Measurements from ENCODE around the gene SLC16A11.

SLC16A11 gene

GRCh38 chr17:7004398-7005253, 39.3 kb downstream of the SLC16A11 start:
- TF ChIP-seq, protein P1, sequence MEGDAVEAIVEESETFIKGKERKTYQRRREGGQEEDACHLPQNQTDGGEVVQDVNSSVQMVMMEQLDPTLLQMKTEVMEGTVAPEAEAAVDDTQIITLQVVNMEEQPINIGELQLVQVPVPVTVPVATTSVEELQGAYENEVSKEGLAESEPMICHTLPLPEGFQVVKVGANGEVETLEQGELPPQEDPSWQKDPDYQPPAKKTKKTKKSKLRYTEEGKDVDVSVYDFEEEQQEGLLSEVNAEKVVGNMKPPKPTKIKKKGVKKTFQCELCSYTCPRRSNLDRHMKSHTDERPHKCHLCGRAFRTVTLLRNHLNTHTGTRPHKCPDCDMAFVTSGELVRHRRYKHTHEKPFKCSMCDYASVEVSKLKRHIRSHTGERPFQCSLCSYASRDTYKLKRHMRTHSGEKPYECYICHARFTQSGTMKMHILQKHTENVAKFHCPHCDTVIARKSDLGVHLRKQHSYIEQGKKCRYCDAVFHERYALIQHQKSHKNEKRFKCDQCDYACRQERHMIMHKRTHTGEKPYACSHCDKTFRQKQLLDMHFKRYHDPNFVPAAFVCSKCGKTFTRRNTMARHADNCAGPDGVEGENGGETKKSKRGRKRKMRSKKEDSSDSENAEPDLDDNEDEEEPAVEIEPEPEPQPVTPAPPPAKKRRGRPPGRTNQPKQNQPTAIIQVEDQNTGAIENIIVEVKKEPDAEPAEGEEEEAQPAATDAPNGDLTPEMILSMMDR (conservative IDR thresholded peaks at IDR 0.05; ENCODE audit: low read depth) = peak; percentile 69
- 0 out of 2 replicates have a peak overlapping the region, but pooled peaks have one; percentile 19 for H3K27ac ChIP-seq
- ChIA-PET POLR2A (ENCODE audit: low non-redundant PET) (no interaction called here), CTCF (interaction anchor here (0.6 to 5.2 kb wide), 11 partner anchors 8 to 338 kb away, joined by 3 to 49 read pairs (median 4); partner anchors contain the start of genes ALOX12 and SLC16A13)
- DNase-seq (ENCODE audit: low spot score) = no peak

GRCh38 chr17:7003745-7004144, 40.1 kb downstream of the SLC16A11 start:
- DNase-seq (ENCODE audit: low spot score) = no peak
- TF ChIP-seq, protein P1 (conservative IDR thresholded peaks at IDR 0.05; ENCODE audit: low read depth) = no peak
- POLR2A ChIA-PET (ENCODE audit: low non-redundant PET) = no interaction called here
- CTCF ChIA-PET = interaction anchor here (0.7 to 5.2 kb wide), 8 partner anchors 9 to 337 kb away, joined by 3 to 49 read pairs (median 6); partner anchors contain the start of gene SLC16A13
- H3K27ac ChIP-seq = no peak overlapping the region

DNA sequence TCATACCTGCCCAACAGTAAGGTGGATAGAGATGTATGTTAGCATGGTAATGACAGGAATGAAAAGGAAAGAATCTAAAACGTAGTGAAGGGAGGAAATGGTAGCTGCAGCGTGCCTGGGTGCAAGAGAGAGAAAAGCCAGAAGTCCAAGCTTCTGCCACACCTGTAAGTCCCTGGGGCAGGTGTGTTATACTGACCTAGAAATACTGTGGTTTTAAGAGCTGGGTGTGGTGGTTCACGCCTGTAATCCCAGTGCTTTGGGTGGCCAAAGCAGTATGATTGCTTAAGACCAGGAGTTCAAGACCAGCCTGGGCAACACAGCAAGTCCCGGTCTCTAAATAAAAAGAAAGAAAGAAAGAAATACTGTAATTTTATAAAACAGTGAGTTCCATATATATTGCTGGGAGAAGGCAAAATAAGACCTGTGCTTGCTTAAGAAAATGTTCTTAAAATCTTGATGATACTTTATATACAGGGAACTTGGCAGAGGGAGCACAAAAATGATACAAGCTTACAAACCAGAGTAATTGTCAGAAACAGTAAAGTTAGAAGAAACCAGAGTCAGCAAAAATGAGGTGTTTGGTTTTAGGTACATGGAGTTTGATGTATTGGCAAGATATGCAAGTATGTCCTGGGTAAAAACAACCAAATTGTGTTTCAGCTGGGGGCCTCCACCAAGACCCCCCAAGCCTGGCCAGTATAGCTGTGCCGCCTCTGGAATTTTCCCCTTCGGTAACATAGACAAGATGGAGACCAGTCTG, 41.4 kb downstream of the SLC16A11 start:
- no peak for DNase-seq (ENCODE audit: low spot score)
- POLR2A ChIA-PET (ENCODE audit: low non-redundant PET) = no interaction called here
- TF ChIP-seq, protein P1 (conservative IDR thresholded peaks at IDR 0.05; ENCODE audit: low read depth) = no peak
- CTCF ChIA-PET = interaction anchor here (0.5 to 5.2 kb wide), 8 partner anchors 44 to 365 kb away, joined by 3 to 49 read pairs (median 4); no protein-coding TSS in a partner anchor
- H3K27ac ChIP-seq = no peak overlapping the region

DNA sequence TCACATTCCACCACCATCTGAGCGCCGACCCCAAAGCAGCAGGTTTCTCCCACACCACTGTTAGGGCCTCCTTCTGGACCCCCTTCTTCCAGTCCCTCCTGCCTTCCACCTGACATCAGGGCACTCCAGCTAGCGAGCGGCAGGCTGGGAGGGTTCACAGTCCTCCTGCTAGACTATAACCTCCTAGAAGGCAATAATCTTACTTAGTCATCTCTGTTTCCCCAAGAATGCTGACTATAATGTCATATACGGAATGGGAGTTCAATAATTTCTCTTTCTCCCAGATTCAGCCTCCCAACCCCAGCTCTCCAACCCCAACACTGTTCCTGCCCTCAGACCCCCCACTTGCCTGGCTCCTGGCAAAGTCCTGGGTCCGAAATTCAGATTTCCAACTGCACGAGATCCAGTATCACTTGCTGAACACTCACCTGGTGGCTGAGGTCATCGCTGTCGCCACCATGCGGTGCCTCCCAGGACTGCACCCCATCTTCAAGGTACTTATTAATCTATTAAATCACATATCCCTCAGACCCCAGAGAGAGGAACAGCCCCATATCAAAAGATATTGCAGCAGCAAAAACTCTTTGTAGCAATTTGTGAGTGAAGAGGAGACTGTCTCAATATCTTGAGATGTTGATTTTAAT, 42.5 kb downstream of the SLC16A11 start:
- DNase-seq (ENCODE audit: low spot score) = no peak
- ChIA-PET CTCF (interaction anchor here (0.7 to 1.6 kb wide), 2 partner anchors 72 to 1946 kb away, joined by 3 to 4 read pairs; no protein-coding TSS in a partner anchor), POLR2A (ENCODE audit: low non-redundant PET) (no interaction called here)
- H3K27ac ChIP-seq = no peak overlapping the region
- TF ChIP-seq, protein P1 (conservative IDR thresholded peaks at IDR 0.05; ENCODE audit: low read depth) = peak; percentile 53

DNA sequence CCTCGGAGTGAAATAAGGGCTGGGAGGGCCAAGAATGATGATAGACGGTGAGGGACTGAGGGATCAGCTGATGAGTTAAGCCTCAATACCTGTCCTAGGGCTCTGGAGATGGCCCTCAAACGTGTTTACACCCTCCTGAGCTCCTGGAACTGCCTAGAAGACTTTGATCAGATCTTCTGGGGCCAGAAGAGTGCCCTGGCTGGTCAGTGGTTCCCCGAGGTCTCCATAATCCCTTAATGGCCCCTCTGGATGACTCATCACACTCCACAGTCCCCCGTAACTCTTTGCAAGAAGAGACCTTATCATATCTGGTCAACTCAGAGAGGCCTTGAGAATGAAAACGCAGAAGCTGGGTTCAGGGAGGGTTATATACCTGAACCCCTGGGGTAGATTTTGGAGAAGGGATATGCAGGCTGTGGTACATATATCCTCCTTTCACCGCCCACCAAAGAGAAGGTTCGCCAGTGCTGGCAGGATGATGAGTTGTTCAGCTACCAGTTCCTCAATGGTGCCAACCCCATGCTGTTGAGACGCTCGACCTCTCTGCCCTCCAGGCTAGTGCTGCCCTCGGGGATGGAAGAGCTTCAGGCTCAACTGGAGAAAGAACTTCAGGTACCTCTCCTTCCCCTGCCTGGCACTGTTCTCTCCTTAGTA, 44.9 kb downstream of the SLC16A11 start:
- no peak for DNase-seq (ENCODE audit: low spot score)
- H3K27ac ChIP-seq = no peak overlapping the region; the same call in 1 of the 2 replicates
- TF ChIP-seq, protein P1 (conservative IDR thresholded peaks at IDR 0.05; ENCODE audit: low read depth) = no peak
- ChIA-PET CTCF (interaction anchor here (0.6 kb wide), 1 partner anchor 1727 kb away, joined by 3 read pairs; no protein-coding TSS in a partner anchor), POLR2A (ENCODE audit: low non-redundant PET) (no interaction called here)
